GM15510 (cell line): ENCODE measurements around the gene LMX1B.

ENCODE experiments used
- POLR2A ChIP-seq: IDR thresholded peaks from 3 replicates; pipeline ENCODE4 v1.6.1; 2011; ENCODE audit warnings: borderline replicate concordance; ENCODE audit not compliant: insufficient read length; ENCODE audit errors: extremely low read depth

LMX1B gene

GRCh38 chr9:126720661-126721563 lies 107.2 kb downstream of the LMX1B start:
- TF ChIP-seq POLR2A: no peak

DNA sequence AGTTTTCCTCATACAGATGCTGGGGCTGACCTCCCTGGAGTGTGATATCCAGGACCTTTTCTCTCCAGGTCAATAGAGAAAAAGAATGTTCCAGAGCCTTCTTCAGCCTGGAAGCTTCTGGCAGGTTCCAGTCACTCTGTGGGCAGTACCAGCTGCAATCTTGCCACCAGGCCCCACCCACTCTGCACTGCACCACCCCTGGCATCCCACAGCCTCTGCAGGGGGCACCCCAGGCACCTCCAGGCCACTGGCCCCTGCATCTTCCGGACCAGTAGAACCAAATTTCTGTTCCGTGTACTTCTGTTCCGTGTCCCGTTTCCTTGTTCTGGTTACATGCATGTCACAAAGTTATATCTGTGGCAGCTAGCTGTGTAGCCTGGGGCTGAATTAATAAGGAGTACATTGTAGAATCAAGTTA lies 107.8 kb downstream of the LMX1B start:
- no peak for TF ChIP-seq POLR2A

DNA sequence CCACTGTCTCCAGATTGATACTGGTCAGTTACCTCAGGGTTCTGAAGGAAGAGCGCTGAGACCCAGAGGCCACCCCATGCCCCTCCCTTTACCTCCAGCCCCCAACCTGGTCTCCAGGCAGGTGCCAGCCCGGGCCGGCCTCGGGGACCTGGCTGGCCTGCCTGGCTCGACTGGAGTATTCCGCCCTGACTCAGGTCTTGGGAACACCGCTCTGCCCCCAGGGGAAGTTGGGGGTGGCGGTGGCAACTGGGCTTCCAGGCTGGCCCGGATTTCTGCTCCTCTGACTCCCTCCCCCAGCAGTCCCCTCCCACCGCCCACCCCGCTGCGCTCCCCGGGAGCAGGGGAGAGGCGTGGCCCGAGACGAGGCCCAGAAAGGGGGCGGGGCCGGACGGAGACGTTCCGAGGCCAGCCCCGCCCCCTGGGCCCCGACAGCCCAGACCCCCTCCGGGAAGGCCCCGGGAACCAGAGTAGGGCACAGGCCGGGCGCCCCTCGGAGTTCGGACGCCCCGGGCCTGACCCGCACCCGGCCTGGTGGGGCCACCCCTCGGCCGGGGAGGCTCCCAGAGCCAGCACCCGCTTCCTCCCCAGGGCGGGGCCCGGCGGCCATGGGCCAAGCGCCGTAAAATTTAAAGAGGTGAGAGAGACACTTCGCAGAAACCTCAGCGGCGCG lies 108.7 kb downstream of the LMX1B start:
- peak; percentile 55 for TF ChIP-seq POLR2A

GRCh38 chr9:126722922-126723806 lies 109.4 kb downstream of the LMX1B start:
- peak; percentile 78 for TF ChIP-seq POLR2A

GRCh38 chr9:126723807-126724172 lies 110.1 kb downstream of the LMX1B start:
- no peak for TF ChIP-seq POLR2A

DNA sequence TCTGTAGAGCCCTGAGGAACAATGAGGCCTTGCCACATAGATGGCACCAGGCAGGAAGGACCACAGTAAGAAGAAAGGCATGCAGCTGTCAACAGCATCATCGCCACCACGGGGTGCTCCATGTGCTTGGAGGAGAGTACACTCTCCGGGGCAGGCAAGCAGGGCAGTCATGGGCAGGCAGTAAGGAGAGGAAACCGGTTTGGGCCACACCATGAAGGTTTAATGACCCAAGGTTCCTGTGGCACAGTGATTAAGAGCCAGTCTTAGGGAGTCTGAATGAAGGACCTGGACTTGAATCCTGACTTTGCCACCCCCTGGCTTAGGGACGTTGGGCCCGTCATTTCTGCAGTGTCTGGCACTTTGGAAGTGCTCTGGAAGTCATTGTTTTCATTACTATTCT lies 110.5 kb downstream of the LMX1B start:
- TF ChIP-seq POLR2A: no peak

GRCh38 chr9:126733005-126733404 lies 119.3 kb downstream of the LMX1B start:
- TF ChIP-seq POLR2A: no peak

DNA sequence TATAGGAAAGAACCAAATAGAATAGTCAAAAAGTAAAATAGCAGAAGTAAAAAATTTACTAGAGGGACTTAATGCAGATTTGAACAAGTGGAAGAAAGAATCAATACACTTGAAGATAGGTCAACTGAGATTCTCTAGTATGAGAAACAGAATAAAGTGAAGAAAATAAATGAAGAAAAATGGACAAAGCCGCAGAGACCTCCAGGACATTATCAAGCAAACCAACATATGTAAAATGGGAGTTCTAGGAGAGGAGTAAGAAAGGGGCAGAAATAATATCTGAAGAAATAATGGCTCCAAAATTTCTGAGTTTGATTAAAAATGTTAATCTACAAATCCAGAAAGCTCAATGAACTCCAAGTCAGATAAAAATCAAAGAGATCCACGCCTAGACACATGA lies 121.1 kb downstream of the LMX1B start:
- TF ChIP-seq POLR2A: no peak

DNA sequence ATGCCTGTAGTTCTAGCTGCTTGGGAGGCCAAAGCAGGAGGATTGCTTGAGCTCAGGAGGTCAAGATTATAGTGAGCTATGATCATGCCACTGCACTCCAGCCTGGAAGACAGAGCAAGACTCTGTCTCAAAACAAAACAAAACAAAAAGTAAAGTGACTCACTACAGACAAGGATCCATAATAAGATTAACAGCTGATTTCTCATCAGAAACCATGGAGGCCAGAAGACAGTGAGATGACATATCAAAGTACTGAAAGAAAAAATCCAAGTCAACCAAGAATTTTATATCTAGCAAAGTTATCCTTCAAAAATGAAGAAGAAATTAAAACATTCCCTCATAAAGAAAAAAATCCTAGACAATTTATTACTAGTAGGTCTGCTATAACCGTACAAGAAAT lies 121.8 kb downstream of the LMX1B start:
- TF ChIP-seq POLR2A: no peak

DNA sequence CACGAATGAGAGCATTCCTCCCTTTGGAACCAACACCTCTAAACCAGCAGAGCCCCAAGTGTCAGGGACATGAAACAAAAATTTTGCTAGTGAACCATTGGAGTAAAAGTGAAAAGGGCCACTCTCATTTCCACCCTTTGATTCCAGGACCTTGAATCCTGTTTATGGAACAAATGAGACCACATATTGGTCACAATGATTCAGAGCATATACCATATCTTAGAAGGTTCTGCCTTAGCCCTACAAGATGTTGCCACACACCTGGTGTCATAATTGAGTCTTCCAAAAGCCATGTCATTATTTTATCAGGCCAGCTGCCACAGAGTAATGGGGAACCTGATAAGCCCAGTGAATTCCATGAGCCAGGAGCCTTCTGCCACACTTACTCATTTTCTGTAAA lies 124.8 kb downstream of the LMX1B start:
- no peak for TF ChIP-seq POLR2A

GRCh38 chr9:126743041-126743440 lies 129.3 kb downstream of the LMX1B start:
- no peak for TF ChIP-seq POLR2A

- TF ChIP-seq POLR2A: no peak
These were observed 132.1 kb downstream of the LMX1B start for GRCh38 chr9:126745574-126746411.
